ENCODE results near the gene KCNA10. TPM values are rescaled to one million over a fixed set of nuclear protein-coding genes. Genes with fewer than 3 reads are reported as not detected.

The KCNA10 gene
- total and polyA plus RNA-seq, 10 of the 15 experiments (the other 5 are each of a cell fraction or from before 2014, with no cell fraction given) = not detected

DNA sequence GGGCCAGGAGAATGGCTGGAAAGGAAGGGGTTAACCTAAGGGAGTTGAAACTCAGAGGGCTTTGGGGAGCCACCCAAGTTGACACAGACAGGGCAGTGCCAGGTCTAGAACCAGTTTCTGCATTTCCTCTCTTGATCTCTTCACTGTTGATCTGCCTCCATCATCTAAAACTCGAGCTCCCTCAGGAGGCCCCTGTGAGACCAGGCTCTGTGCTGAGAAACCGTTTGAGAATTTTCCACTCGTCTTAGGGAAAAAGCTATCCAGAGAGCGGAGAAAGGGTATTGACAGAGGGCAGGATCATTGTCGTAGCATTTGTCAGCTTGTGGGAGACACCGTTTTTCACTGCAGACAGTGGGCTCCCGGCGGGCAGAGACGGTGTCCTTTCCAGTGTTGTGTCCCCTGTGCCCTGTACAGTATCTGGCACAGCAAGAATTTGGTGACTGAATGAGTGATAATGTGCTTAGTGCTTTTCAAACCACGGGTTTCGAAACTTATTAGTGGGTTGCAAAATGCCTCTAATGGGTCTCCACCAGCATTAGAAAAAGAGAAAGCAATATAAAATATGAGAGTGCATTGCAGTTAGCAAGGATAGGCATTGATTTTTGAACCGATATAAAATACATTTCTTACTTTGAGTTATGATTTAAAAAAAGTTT lies 36.9 kb downstream of the KCNA10 start (continued):
- TF ChIP-seq, protein P1, sequence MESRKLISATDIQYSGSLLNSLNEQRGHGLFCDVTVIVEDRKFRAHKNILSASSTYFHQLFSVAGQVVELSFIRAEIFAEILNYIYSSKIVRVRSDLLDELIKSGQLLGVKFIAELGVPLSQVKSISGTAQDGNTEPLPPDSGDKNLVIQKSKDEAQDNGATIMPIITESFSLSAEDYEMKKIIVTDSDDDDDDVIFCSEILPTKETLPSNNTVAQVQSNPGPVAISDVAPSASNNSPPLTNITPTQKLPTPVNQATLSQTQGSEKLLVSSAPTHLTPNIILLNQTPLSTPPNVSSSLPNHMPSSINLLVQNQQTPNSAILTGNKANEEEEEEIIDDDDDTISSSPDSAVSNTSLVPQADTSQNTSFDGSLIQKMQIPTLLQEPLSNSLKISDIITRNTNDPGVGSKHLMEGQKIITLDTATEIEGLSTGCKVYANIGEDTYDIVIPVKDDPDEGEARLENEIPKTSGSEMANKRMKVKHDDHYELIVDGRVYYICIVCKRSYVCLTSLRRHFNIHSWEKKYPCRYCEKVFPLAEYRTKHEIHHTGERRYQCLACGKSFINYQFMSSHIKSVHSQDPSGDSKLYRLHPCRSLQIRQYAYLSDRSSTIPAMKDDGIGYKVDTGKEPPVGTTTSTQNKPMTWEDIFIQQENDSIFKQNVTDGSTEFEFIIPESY (IDR thresholded peaks at IDR 0.05) = no peak
- no peak for TF ChIP-seq EZH2 (IDR thresholded peaks at IDR 0.05; ENCODE audit: borderline replicate concordance, control insufficient read depth, low read depth, low read length)

DNA sequence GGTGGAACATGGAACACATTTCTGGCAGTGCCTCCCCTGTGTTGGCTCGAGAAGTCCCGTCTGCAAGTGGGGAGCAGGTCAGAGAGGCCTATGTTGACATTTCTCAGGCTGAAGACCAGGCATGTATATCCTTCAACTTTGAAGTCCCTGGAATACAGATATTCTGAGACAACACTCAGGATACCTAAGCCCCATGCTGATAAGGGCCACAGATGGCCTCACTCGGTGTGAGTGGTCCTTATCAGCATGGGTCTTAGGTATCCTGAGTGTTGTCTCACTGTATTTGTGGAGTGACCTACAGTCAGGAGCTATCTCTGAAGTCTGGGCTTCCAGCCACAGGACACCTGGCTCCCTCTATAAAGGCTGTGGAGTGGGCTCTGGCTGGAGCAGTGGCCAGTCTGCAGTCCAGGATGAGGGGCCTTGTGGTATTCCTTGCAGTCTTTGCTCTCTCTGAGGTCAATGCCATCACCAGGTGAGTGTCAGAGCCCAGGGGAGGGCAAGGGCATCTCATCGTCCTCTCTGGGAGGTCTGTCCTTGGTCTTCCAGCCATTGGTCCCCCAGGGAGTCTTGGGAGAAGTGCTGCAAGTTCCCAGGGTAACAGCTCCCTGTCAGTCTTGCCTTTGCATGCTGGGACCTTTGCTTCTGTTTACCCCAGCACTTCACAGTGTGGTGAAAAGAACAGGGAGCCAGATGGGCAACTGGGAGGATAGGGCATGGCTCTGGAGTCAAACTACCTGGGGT lies 38.4 kb downstream of the KCNA10 start:
- Histone ChIP-seq H3K36me3 (ENCODE audit: control insufficient read depth in 2 of 2, insufficient read depth in 2 of 2, low read length in 1 of 2) (no peaks in the 10 kb centered on the region), H3K4me1 (ENCODE audit: control insufficient read depth, insufficient read depth, low read length) (no peaks in the 10 kb centered on the region), H4K20me1 (ENCODE audit: control insufficient read depth, insufficient read depth) (no peaks in the 10 kb centered on the region), H2AFZ (ENCODE audit: control insufficient read depth, low read depth, low read length) (no peak overlapping the region), H3K27me3 (replicated peaks in 1 of 2; ENCODE audit: control insufficient read depth in 2 of 2, insufficient read depth in 2 of 2, low read length in 1 of 2) (peaks cover 2 to 6% of the 10 kb centered on the region in 2 experiments; a peak in 3 of 4 replicates), H3K4me2 (ENCODE audit: control insufficient read depth, insufficient read depth) (no peak overlapping the region), H3K79me2 (ENCODE audit: control insufficient read depth, insufficient read depth, low read length) (no peaks in the 10 kb centered on the region), H3K9me3 (replicated peaks; ENCODE audit: control insufficient read depth, insufficient read depth, low read length) (no peaks in the 10 kb centered on the region), H3K9ac (ENCODE audit: control insufficient read depth, insufficient read depth, low read length) (no peak overlapping the region), H3K27ac (ENCODE audit: control insufficient read depth, insufficient read depth) (no peak overlapping the region), H3K4me3 (no peak overlapping the region)
- intact Hi-C loops (cut with micrococcal nuclease; ENCODE audit: unreplicated experiment) (no loop called here), in situ Hi-C loops (cut with MboI) (no loop called here)
- CTCF ChIA-PET = interaction anchor here (0.8 to 3.0 kb wide), 4 partner anchors 15 to 284 kb away, joined by 3 to 15 read pairs (median 6); no protein-coding TSS in a partner anchor
- RAD21 ChIA-PET (ENCODE audit: unreplicated experiment) = no interaction called here
- POLR2A ChIA-PET = no interaction called here
- no TSS peak for BruUV-seq (replicated peaks)
- FAIRE-seq = no peak
- ATAC-seq = no peak
- WGBS (ENCODE audit: insufficient coverage, insufficient replicate concordance, low lambda C conversion rate, missing lambda C conversion rate) = 0% methylated on average over 4 of the region's 4 CpGs
- SMC1A ChIA-PET (ENCODE audit: uncharacterized antibody, unreplicated experiment) = no interaction called here
- no peak for DNase-seq (ENCODE audit: low read depth, low spot score)
- TF ChIP-seq, protein P1 (IDR thresholded peaks at IDR 0.05) = no peak
- TF ChIP-seq CEBPB (IDR thresholded peaks at IDR 0.05; ENCODE audit: borderline replicate concordance in 1 of 2, low read depth in 2 of 2, low read length in 2 of 2) = no peak
- TF ChIP-seq, protein P2, sequence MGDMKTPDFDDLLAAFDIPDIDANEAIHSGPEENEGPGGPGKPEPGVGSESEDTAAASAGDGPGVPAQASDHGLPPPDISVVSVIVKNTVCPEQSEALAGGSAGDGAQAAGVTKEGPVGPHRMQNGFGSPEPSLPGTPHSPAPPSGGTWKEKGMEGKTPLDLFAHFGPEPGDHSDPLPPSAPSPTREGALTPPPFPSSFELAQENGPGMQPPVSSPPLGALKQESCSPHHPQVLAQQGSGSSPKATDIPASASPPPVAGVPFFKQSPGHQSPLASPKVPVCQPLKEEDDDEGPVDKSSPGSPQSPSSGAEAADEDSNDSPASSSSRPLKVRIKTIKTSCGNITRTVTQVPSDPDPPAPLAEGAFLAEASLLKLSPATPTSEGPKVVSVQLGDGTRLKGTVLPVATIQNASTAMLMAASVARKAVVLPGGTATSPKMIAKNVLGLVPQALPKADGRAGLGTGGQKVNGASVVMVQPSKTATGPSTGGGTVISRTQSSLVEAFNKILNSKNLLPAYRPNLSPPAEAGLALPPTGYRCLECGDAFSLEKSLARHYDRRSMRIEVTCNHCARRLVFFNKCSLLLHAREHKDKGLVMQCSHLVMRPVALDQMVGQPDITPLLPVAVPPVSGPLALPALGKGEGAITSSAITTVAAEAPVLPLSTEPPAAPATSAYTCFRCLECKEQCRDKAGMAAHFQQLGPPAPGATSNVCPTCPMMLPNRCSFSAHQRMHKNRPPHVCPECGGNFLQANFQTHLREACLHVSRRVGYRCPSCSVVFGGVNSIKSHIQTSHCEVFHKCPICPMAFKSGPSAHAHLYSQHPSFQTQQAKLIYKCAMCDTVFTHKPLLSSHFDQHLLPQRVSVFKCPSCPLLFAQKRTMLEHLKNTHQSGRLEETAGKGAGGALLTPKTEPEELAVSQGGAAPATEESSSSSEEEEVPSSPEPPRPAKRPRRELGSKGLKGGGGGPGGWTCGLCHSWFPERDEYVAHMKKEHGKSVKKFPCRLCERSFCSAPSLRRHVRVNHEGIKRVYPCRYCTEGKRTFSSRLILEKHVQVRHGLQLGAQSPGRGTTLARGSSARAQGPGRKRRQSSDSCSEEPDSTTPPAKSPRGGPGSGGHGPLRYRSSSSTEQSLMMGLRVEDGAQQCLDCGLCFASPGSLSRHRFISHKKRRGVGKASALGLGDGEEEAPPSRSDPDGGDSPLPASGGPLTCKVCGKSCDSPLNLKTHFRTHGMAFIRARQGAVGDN (IDR thresholded peaks at IDR 0.05) = no peak
- no peak for TF ChIP-seq ZNF274 (IDR thresholded peaks at IDR 0.05; ENCODE audit: insufficient read depth, insufficient read length)
- TF ChIP-seq, protein P3, sequence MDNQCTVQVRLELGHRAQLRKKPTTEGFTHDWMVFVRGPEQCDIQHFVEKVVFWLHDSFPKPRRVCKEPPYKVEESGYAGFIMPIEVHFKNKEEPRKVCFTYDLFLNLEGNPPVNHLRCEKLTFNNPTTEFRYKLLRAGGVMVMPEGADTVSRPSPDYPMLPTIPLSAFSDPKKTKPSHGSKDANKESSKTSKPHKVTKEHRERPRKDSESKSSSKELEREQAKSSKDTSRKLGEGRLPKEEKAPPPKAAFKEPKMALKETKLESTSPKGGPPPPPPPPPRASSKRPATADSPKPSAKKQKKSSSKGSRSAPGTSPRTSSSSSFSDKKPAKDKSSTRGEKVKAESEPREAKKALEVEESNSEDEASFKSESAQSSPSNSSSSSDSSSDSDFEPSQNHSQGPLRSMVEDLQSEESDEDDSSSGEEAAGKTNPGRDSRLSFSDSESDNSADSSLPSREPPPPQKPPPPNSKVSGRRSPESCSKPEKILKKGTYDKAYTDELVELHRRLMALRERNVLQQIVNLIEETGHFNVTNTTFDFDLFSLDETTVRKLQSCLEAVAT (IDR thresholded peaks at IDR 0.05) = no peak
- no peak for TF ChIP-seq ASH2L (IDR thresholded peaks at IDR 0.05; ENCODE audit: borderline replicate concordance, low read depth)
- no peak for TF ChIP-seq ATF7 (IDR thresholded peaks at IDR 0.05; ENCODE audit: low read depth)
- TF ChIP-seq PAX5 (IDR thresholded peaks at IDR 0.05; ENCODE audit: borderline replicate concordance, low read depth, low read length) = no peak
